CD4-positive, alpha-beta T cell (primary cell): ENCODE data around the gene CDR2. TPM values are rescaled to one million over a fixed set of nuclear protein-coding genes. Genes with fewer than 3 reads are reported as not detected.

Source experiments
- ATAC-seq: fragments of 200-7000 bp; cut with Tn5 transposase; one replicate; pipeline ENCODE4 v1.10.0; 2022; ENCODE audit warnings: mild to moderate bottlenecking; ENCODE audit not compliant: poor library complexity
- CTCF ChIA-PET: fragments of 350-600 bp; sonication (Branson Sonifier 250); formaldehyde crosslinking; loops from one replicate; lab custom pipeline; 2021; ENCODE audit warnings: antibody characterized with exemption, inconsistent platforms; lab: Charles Lee
- POLR2A ChIA-PET: fragments of 350-600 bp; sonication (Branson Sonifier 250); formaldehyde crosslinking; loops from one replicate; lab custom pipeline; 2021; ENCODE audit warnings: antibody characterized with exemption, inconsistent platforms; lab: Charles Lee
- DNase-seq, 14 experiments: peaks; one replicate each; pipeline ENCODE4 v3.0.0-alpha.2; 2013 to 2020; ENCODE audit warnings: mixed read lengths in 2 of 14
- H3K27ac ChIP-seq, 2 donors: one replicate each; pipeline versions ENCODE4 v1.5.1 to v1.7.0; 2013; ENCODE audit warnings: low read length in 2 of 2, low read depth in 1 of 2, mild to moderate bottlenecking in 1 of 2
- H3K27me3 ChIP-seq, 2 experiments: 1 replicate in 1 of 2; 2 replicates in 1 of 2; pipeline versions ENCODE4 v1.6.1 to v1.7.0; 2013; ENCODE audit warnings: low read length in 2 of 2, control low read depth in 1 of 2, mild to moderate bottlenecking in 1 of 2, moderate library complexity in 1 of 2; ENCODE audit not compliant: insufficient read depth in 2 of 2, control insufficient read depth in 1 of 2
- H3K36me3 ChIP-seq: one replicate; pipeline ENCODE4 v1.6.1; 2013; ENCODE audit warnings: low read length, control low read depth; ENCODE audit not compliant: insufficient read depth
- H3K4me1 ChIP-seq: one replicate; pipeline ENCODE4 v1.6.1; 2013; ENCODE audit warnings: low read length, control low read depth; ENCODE audit not compliant: insufficient read depth
- H3K4me3 ChIP-seq: one replicate; pipeline ENCODE4 v1.5.1; 2013; ENCODE audit warnings: mild to moderate bottlenecking, low read length, moderate library complexity
- H3K9me3 ChIP-seq, 2 experiments: 1 replicate in 1 of 2; 2 replicates in 1 of 2; pipeline versions ENCODE4 v1.6.1 to v1.7.0; 2013; ENCODE audit warnings: low read length in 2 of 2, mild to moderate bottlenecking in 2 of 2, control low read depth in 1 of 2, moderate library complexity in 1 of 2; ENCODE audit not compliant: control insufficient read depth in 1 of 2, insufficient read depth in 1 of 2
- H3K27ac Mint-ChIP-seq: one replicate; pipeline ENCODE4 v1.8.0; 2020; ENCODE audit warnings: mixed read lengths
- H3K27me3 Mint-ChIP-seq: one replicate; pipeline ENCODE4 v1.8.0; 2021; ENCODE audit warnings: mixed read lengths
- H3K36me3 Mint-ChIP-seq: one replicate; pipeline ENCODE4 v1.8.0; 2021; ENCODE audit warnings: low read depth, mixed read lengths
- H3K4me1 Mint-ChIP-seq: one replicate; pipeline ENCODE4 v1.8.0; 2021; ENCODE audit warnings: low read depth, mixed read lengths
- H3K4me3 Mint-ChIP-seq: one replicate; pipeline ENCODE4 v1.8.0; 2020; ENCODE audit warnings: mild to moderate bottlenecking, mixed read lengths
- H3K9me3 Mint-ChIP-seq: one replicate; pipeline ENCODE4 v1.8.0; 2020; ENCODE audit warnings: mixed read lengths
- intact Hi-C, 2 experiments: fragments of 100-400 bp; cut with DNase I in 1 of 2; cut with micrococcal nuclease in 1 of 2; formaldehyde crosslinking; loops; one replicate each; pipeline versions ENCODE4 v1.15.1 to v1.9.0; 2023 to 2025; cut with DNase I, micrococcal nuclease
- total RNA-seq, 174 experiments: library from RNA in 2 of 174; stranded (reverse) in 2 of 174; gene quantifications; one replicate each; pipeline ENCODE4 v1.2.3 and lab custom pipeline; 2021 to 2026
- TF ChIP-seq, protein P1 (sequence below): fragments of 200-600 bp; IDR thresholded peaks from one replicate; pipeline ENCODE4 v1.8.0; 2022; ENCODE audit warnings: antibody characterized with exemption, mild to moderate bottlenecking

The CDR2 gene
- total RNA-seq, 2 experiments from 2014 or later: 104 to 113 TPM

DNA sequence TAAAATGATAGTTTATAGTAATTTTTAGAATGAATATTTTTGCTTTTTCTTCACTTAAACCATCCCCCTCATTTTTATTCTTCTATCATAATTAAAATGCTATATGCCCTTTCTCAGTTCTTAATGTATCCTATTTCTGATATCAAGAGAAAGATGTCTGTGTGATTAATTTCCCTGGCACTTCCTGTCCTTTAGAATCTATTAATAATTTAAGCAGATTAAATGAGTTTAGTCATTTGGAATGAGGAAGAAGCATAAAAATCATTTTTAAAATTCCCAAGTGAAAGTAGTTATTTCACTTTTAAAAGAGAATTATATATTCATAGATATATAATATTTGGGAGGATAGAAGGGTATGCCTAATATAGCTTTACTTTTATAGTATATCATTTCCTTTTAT is 27.8 kb upstream of the CDR2 start:
- intact Hi-C loops: no loop called here
- H3K27ac ChIP-seq: no peak overlapping the region
- Mint-ChIP-seq H3K4me3 (no peak overlapping the region), H3K36me3 (no peaks in the 10 kb centered on the region), H3K9me3 (no peaks in the 10 kb centered on the region), H3K27ac (no peak overlapping the region), H3K27me3 (no peaks in the 10 kb centered on the region), H3K4me1 (peaks cover 5% of the 10 kb centered on the region)
- TF ChIP-seq, protein P1, sequence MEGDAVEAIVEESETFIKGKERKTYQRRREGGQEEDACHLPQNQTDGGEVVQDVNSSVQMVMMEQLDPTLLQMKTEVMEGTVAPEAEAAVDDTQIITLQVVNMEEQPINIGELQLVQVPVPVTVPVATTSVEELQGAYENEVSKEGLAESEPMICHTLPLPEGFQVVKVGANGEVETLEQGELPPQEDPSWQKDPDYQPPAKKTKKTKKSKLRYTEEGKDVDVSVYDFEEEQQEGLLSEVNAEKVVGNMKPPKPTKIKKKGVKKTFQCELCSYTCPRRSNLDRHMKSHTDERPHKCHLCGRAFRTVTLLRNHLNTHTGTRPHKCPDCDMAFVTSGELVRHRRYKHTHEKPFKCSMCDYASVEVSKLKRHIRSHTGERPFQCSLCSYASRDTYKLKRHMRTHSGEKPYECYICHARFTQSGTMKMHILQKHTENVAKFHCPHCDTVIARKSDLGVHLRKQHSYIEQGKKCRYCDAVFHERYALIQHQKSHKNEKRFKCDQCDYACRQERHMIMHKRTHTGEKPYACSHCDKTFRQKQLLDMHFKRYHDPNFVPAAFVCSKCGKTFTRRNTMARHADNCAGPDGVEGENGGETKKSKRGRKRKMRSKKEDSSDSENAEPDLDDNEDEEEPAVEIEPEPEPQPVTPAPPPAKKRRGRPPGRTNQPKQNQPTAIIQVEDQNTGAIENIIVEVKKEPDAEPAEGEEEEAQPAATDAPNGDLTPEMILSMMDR: no peak
- H3K36me3 ChIP-seq: no peaks in the 10 kb centered on the region
- ATAC-seq: no peak
- H3K4me3 ChIP-seq: no peak overlapping the region
- no peak for DNase-seq
- POLR2A ChIA-PET: no interaction called here
- no peaks in the 10 kb centered on the region for H3K4me1 ChIP-seq
- CTCF ChIA-PET: interaction anchor here (0.6 to 1.0 kb wide), 2 partner anchors 16 to 724 kb away, joined by 3 to 4 read pairs; no protein-coding TSS in a partner anchor
- H3K27me3 ChIP-seq: no peaks in the 10 kb centered on the region
- no peaks in the 10 kb centered on the region for H3K9me3 ChIP-seq

DNA sequence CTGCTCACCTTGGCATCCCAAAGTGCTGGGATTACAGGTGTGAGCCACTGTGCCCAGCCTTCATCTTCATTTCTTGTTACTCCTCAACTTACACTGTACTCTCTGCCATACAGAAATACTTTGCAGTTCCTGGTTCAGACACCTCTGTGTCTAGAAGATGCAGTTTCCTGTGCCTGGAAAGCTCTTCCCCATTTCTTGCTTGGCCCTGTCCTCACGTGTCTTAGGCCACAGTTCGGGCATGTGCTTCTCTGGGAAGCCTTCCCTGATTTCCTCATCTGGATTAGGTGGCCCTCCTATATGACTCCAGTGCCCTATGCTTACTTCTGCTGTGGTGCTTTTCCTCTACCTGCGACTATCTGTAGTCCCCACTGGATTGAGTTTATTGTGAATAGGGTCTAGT is 26.5 kb upstream of the CDR2 start:
- Mint-ChIP-seq H3K27ac (no peak overlapping the region), H3K4me3 (no peak overlapping the region), H3K9me3 (no peaks in the 10 kb centered on the region), H3K4me1 (peaks cover 3% of the 10 kb centered on the region), H3K36me3 (no peaks in the 10 kb centered on the region), H3K27me3 (no peaks in the 10 kb centered on the region)
- ChIA-PET POLR2A (no interaction called here), CTCF (no interaction called here)
- Histone ChIP-seq H3K4me1 (no peaks in the 10 kb centered on the region), H3K4me3 (no peak overlapping the region), H3K36me3 (no peaks in the 10 kb centered on the region), H3K27ac (no peak overlapping the region), H3K27me3 (no peaks in the 10 kb centered on the region), H3K9me3 (no peaks in the 10 kb centered on the region)
- intact Hi-C loops: no loop called here
- no peak for DNase-seq
- no peak for ATAC-seq
- TF ChIP-seq, protein P1: no peak

DNA sequence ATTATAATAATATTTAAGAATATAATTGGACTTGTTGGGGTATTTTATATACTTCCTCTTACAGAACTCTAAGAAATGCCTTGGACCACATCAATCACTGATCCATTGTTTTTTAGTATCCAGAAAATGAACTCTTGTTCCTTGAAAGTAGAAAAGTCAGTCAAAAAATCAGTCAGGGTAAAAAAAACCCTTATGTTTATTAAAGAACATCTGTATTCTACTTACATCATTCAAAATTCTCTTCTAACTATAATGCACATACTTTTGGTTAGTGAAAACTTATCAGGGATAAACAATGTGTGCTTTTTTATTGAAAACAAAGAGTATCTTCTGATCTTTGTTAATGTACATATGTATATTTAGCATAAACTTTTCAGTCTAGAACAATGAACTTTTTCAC is 23.5 kb upstream of the CDR2 start:
- no peaks in the 10 kb centered on the region for H3K9me3 ChIP-seq
- Mint-ChIP-seq H3K4me1 (peaks cover 3% of the 10 kb centered on the region), H3K9me3 (no peaks in the 10 kb centered on the region), H3K27me3 (no peaks in the 10 kb centered on the region), H3K36me3 (no peaks in the 10 kb centered on the region), H3K27ac (no peak overlapping the region), H3K4me3 (no peak overlapping the region)
- ChIA-PET CTCF (interaction anchor here (1.5 kb wide), 1 partner anchor 77 kb away, joined by 5 read pairs; no protein-coding TSS in a partner anchor), POLR2A (no interaction called here)
- no peaks in the 10 kb centered on the region for H3K36me3 ChIP-seq
- no peaks in the 10 kb centered on the region for H3K4me1 ChIP-seq
- intact Hi-C loops: no loop called here
- no peak overlapping the region for H3K27ac ChIP-seq
- no peak for ATAC-seq
- DNase-seq: no peak
- no peaks in the 10 kb centered on the region for H3K27me3 ChIP-seq
- H3K4me3 ChIP-seq: no peak overlapping the region
- TF ChIP-seq, protein P1: no peak
